Measurements from ENCODE around the gene PRDM16. TPM values are rescaled to one million over a fixed set of nuclear protein-coding genes. Genes with fewer than 3 reads are reported as not detected.

Gene PRDM16
- polyA plus RNA-seq, 3 donors, result not detected

DNA sequence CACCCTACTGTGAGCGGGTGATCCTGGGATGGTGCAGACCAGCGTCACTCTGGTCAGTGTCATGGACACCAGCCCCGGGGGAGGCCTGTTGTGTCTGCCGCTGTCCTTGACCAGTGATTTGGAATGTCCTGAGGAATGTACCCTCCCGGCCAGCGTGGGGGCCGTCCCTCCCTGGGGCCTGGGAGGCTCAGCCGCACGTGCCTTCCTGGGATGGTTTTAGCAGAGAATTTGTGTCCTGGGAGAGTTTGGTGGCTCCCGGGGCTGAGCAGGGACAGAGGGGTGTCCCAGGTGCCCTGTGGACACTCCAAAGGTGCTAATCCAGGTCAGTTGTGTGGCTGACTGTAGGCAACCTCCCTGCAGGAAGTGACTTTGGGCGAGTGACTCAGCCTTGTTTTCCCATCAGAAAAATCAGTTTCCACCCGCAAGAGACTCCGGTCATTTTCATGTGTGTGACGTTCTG lies 391.7 kb downstream of the PRDM16 start:
- H3K4me2 ChIP-seq (replicated peaks; ENCODE audit: extremely low read depth, low read length, poor library complexity, severe bottlenecking), result no peak overlapping the region
- H3K4me3 Mint-ChIP-seq, result no peak overlapping the region
- H3K27me3 Mint-ChIP-seq (ENCODE audit: low read depth in 3 of 3), result peaks cover 5 to 19% (median 12%) of the 10 kb centered on the region in 3 donors

DNA sequence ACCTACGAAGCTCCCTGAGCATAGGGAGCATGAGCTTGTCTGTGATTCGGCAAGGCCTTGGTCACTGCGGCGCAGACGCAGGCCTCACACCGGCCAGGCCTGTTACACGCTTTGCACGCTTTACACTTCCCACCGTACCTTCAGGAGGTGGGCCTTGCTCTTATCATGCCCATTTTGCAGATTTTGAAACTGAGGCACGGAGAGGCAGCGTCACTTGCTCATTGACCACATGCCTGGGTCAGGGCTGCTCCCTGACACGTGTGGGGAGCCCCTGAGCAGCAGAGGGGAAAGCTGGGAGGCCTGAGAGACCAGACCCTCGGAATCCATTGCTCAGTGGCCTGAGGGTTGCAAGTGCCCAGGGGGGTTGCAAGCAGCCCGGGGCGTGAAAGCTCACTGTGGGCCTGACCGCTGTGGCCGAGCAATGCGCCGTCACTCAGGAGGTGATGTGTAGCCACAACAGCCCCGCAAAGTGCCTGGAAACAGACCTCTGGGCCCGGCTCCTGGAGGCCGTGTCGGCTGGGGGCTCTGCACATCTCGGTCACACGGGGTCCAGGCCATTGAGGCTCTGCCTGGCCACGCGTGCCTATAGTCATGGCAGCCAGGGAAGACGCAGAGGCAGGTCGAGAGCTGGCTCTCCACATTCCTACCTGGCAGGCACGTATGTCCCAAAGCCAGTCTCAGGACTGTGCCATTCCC lies 392.4 kb downstream of the PRDM16 start:
- 95% methylated on average over 30 of the region's 30 CpGs for WGBS (ENCODE audit: insufficient coverage)
- H3K4me1 ChIP-seq (ENCODE audit: control insufficient read depth in 1 of 2, insufficient read depth in 2 of 2, low read length in 2 of 2), result no peaks in the 10 kb centered on the region
- H4K20me1 ChIP-seq (ENCODE audit: insufficient read depth, low read length), result no peaks in the 10 kb centered on the region
- no peak overlapping the region for H2AFZ ChIP-seq (ENCODE audit: insufficient read depth, low read depth, low read length, poor library complexity, severe bottlenecking)
- no peaks in the 10 kb centered on the region for H3K79me2 ChIP-seq (ENCODE audit: insufficient read depth, low read length)
- H3K4me2 ChIP-seq (replicated peaks; ENCODE audit: extremely low read depth, low read length, poor library complexity, severe bottlenecking), result no peak overlapping the region
- no peak overlapping the region for H3K4me3 Mint-ChIP-seq
- H3K9me3 Mint-ChIP-seq, result no peaks in the 10 kb centered on the region
- no peaks in the 10 kb centered on the region for H3K36me3 Mint-ChIP-seq
- H3K4me1 Mint-ChIP-seq, result no peaks in the 10 kb centered on the region
- no peaks in the 10 kb centered on the region for H3K27me3 ChIP-seq (ENCODE audit: control insufficient read depth in 2 of 2, insufficient read depth in 2 of 2, low read length in 2 of 2)
- no peak for DNase-seq
- no peaks in the 10 kb centered on the region for H3K9me3 ChIP-seq (replicated peaks in 1 of 2; ENCODE audit: control insufficient read depth in 1 of 2, insufficient read depth in 1 of 2, low read length in 2 of 2)
- no peak overlapping the region for H3K27ac Mint-ChIP-seq
- TF ChIP-seq, protein P1, sequence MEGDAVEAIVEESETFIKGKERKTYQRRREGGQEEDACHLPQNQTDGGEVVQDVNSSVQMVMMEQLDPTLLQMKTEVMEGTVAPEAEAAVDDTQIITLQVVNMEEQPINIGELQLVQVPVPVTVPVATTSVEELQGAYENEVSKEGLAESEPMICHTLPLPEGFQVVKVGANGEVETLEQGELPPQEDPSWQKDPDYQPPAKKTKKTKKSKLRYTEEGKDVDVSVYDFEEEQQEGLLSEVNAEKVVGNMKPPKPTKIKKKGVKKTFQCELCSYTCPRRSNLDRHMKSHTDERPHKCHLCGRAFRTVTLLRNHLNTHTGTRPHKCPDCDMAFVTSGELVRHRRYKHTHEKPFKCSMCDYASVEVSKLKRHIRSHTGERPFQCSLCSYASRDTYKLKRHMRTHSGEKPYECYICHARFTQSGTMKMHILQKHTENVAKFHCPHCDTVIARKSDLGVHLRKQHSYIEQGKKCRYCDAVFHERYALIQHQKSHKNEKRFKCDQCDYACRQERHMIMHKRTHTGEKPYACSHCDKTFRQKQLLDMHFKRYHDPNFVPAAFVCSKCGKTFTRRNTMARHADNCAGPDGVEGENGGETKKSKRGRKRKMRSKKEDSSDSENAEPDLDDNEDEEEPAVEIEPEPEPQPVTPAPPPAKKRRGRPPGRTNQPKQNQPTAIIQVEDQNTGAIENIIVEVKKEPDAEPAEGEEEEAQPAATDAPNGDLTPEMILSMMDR (IDR thresholded peaks at IDR 0.05), result no peak
- no peaks in the 10 kb centered on the region for H3K36me3 ChIP-seq (replicated peaks in 1 of 2; ENCODE audit: control insufficient read depth in 1 of 2, insufficient read depth in 2 of 2, low read length in 2 of 2)
- H3K9ac ChIP-seq (ENCODE audit: insufficient read depth, low read length, poor library complexity, severe bottlenecking), result no peak overlapping the region
- peaks cover 5 to 16% (median 10%) of the 10 kb centered on the region in 3 donors for H3K27me3 Mint-ChIP-seq (ENCODE audit: low read depth in 3 of 3)
- intact Hi-C loops (cut with micrococcal nuclease), result no loop called here
- no peak overlapping the region for H3K4me3 ChIP-seq (replicated peaks in 1 of 3; ENCODE audit: low read depth in 2 of 3, low read length in 3 of 3)
- H3K27ac ChIP-seq (ENCODE audit: low read depth in 1 of 2, low read length in 2 of 2), result no peak overlapping the region

More for the DNA sequence above, 391.7 kb downstream of the PRDM16 start:
- H3K36me3 Mint-ChIP-seq, result no peaks in the 10 kb centered on the region
- no peak for DNase-seq
- H3K4me3 ChIP-seq (replicated peaks in 1 of 3; ENCODE audit: low read depth in 2 of 3, low read length in 3 of 3), result no peak overlapping the region
- no peaks in the 10 kb centered on the region for H3K9me3 ChIP-seq (replicated peaks in 1 of 2; ENCODE audit: control insufficient read depth in 1 of 2, insufficient read depth in 1 of 2, low read length in 2 of 2)
- no peak overlapping the region for H3K9ac ChIP-seq (ENCODE audit: insufficient read depth, low read length, poor library complexity, severe bottlenecking)
- no peak overlapping the region for H2AFZ ChIP-seq (ENCODE audit: insufficient read depth, low read depth, low read length, poor library complexity, severe bottlenecking)
- H3K36me3 ChIP-seq (replicated peaks in 1 of 2; ENCODE audit: control insufficient read depth in 1 of 2, insufficient read depth in 2 of 2, low read length in 2 of 2), result no peaks in the 10 kb centered on the region
- no peaks in the 10 kb centered on the region for H4K20me1 ChIP-seq (ENCODE audit: insufficient read depth, low read length)
- H3K27ac Mint-ChIP-seq, result peak overlapping the region in 1 of 7 donors; percentile 33
- intact Hi-C loops (cut with micrococcal nuclease), result no loop called here
- no peaks in the 10 kb centered on the region for H3K4me1 Mint-ChIP-seq
- H3K27ac ChIP-seq (ENCODE audit: low read depth in 1 of 2, low read length in 2 of 2), result no peak overlapping the region
- no peaks in the 10 kb centered on the region for H3K27me3 ChIP-seq (ENCODE audit: control insufficient read depth in 2 of 2, insufficient read depth in 2 of 2, low read length in 2 of 2)
- no peaks in the 10 kb centered on the region for H3K9me3 Mint-ChIP-seq
- H3K79me2 ChIP-seq (ENCODE audit: insufficient read depth, low read length), result no peaks in the 10 kb centered on the region
- no peaks in the 10 kb centered on the region for H3K4me1 ChIP-seq (ENCODE audit: control insufficient read depth in 1 of 2, insufficient read depth in 2 of 2, low read length in 2 of 2)
- TF ChIP-seq, protein P1 (IDR thresholded peaks at IDR 0.05), result no peak
- WGBS (ENCODE audit: insufficient coverage), result 91% methylated on average over 12 of the region's 14 CpGs

All from CD14-positive monocyte (primary cell).